ENCODE results near the gene MRPL24. TPM values are rescaled to one million over a fixed set of nuclear protein-coding genes. Genes with fewer than 3 reads are reported as not detected.
A peak's percentile ranks its signal among the peaks of the same experiment; 100 is the strongest.

MRPL24 gene
- total and polyA plus RNA-seq, 2 of the 13 experiments (the other 11 are each of a cell fraction or from before 2014, with no cell fraction given), result 38.1 to 42.9 TPM

DNA sequence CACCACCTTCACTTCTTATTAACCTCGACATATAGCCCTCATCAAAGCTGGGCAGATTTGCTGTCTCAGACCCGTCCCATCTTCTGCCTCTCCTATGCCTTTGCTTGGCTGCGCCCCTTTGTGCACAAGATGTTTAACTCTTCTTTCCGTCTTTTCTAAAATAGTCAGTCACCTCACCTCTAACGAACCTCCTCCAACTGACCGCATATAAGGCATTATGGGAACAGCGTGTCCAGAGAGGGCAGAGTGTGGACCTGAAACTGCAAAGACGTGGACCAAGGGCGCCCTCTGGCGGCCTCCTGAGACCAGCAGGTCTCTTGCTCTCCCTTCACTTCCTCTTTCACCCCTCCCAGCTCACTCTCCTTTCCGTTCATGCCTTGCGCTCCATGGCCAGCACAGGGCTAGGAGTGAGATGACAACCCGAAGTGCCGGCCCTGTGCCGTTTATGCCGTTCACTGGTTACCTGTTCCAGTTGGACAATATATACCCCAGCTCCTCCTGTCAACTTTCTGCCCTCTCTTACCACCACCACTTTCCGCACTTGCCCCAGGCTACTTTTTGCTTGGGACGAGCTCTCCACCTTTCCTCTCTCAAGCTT lies 15.1 kb downstream of the MRPL24 start (continued):
- TF ChIP-seq, protein P1, sequence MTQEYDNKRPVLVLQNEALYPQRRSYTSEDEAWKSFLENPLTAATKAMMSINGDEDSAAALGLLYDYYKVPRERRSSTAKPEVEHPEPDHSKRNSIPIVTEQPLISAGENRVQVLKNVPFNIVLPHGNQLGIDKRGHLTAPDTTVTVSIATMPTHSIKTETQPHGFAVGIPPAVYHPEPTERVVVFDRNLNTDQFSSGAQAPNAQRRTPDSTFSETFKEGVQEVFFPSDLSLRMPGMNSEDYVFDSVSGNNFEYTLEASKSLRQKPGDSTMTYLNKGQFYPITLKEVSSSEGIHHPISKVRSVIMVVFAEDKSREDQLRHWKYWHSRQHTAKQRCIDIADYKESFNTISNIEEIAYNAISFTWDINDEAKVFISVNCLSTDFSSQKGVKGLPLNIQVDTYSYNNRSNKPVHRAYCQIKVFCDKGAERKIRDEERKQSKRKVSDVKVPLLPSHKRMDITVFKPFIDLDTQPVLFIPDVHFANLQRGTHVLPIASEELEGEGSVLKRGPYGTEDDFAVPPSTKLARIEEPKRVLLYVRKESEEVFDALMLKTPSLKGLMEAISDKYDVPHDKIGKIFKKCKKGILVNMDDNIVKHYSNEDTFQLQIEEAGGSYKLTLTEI (CRISPR knock-in tag; conservative IDR thresholded peaks at IDR 0.05), result no peak
- TF ChIP-seq AGO1 (IDR thresholded peaks at IDR 0.05; ENCODE audit: low read depth, low read length, poor library complexity, severe bottlenecking) (no peak), TEAD3 (CRISPR knock-in tag; optimal IDR thresholded peaks at IDR 0.05; ENCODE audit: borderline replicate concordance) (peak; percentile 30), ZNF343 (CRISPR knock-in tag; IDR thresholded peaks at IDR 0.05) (no peak), ZNF792 (CRISPR knock-in tag; IDR thresholded peaks at IDR 0.05) (peak; percentile 59; the same call in 1 of the 2 replicates), ZNF75D (CRISPR knock-in tag; IDR thresholded peaks at IDR 0.05; ENCODE audit: borderline replicate concordance) (no peak), NFE2L2 (IDR thresholded peaks at IDR 0.05; ENCODE audit: low read length) (no peak), GATAD2A (CRISPR knock-in tag; IDR thresholded peaks at IDR 0.05) (peak; percentile 52; the same call in 1 of the 2 replicates), PPARG (CRISPR knock-in tag; conservative IDR thresholded peaks at IDR 0.05) (no peak), ARNT (IDR thresholded peaks at IDR 0.05) (no peak), KDM4B (CRISPR knock-in tag; IDR thresholded peaks at IDR 0.05) (0 out of 2 replicates have a peak, but pooled peaks have one; percentile 79), SMARCC2 (IDR thresholded peaks at IDR 0.05) (no peak)
- TF ChIP-seq, protein P2, sequence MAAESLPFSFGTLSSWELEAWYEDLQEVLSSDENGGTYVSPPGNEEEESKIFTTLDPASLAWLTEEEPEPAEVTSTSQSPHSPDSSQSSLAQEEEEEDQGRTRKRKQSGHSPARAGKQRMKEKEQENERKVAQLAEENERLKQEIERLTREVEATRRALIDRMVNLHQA (CRISPR knock-in tag; IDR thresholded peaks at IDR 0.05), result no peak
- TF ChIP-seq, protein P3, sequence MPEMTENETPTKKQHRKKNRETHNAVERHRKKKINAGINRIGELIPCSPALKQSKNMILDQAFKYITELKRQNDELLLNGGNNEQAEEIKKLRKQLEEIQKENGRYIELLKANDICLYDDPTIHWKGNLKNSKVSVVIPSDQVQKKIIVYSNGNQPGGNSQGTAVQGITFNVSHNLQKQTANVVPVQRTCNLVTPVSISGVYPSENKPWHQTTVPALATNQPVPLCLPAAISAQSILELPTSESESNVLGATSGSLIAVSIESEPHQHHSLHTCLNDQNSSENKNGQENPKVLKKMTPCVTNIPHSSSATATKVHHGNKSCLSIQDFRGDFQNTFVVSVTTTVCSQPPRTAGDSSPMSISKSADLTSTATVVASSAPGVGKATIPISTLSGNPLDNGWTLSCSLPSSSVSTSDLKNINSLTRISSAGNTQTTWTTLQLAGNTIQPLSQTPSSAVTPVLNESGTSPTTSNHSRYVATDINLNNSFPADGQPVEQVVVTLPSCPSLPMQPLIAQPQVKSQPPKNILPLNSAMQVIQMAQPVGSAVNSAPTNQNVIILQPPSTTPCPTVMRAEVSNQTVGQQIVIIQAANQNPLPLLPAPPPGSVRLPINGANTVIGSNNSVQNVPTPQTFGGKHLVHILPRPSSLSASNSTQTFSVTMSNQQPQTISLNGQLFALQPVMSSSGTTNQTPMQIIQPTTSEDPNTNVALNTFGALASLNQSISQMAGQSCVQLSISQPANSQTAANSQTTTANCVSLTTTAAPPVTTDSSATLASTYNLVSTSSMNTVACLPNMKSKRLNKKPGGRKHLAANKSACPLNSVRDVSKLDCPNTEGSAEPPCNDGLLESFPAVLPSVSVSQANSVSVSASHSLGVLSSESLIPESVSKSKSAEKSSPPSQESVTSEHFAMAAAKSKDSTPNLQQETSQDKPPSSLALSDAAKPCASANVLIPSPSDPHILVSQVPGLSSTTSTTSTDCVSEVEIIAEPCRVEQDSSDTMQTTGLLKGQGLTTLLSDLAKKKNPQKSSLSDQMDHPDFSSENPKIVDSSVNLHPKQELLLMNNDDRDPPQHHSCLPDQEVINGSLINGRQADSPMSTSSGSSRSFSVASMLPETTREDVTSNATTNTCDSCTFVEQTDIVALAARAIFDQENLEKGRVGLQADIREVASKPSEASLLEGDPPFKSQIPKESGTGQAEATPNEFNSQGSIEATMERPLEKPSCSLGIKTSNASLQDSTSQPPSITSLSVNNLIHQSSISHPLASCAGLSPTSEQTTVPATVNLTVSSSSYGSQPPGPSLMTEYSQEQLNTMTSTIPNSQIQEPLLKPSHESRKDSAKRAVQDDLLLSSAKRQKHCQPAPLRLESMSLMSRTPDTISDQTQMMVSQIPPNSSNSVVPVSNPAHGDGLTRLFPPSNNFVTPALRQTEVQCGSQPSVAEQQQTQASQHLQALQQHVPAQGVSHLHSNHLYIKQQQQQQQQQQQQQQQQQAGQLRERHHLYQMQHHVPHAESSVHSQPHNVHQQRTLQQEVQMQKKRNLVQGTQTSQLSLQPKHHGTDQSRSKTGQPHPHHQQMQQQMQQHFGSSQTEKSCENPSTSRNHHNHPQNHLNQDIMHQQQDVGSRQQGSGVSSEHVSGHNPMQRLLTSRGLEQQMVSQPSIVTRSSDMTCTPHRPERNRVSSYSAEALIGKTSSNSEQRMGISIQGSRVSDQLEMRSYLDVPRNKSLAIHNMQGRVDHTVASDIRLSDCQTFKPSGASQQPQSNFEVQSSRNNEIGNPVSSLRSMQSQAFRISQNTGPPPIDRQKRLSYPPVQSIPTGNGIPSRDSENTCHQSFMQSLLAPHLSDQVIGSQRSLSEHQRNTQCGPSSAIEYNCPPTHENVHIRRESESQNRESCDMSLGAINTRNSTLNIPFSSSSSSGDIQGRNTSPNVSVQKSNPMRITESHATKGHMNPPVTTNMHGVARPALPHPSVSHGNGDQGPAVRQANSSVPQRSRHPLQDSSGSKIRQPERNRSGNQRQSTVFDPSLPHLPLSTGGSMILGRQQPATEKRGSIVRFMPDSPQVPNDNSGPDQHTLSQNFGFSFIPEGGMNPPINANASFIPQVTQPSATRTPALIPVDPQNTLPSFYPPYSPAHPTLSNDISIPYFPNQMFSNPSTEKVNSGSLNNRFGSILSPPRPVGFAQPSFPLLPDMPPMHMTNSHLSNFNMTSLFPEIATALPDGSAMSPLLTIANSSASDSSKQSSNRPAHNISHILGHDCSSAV (CRISPR knock-in tag; IDR thresholded peaks at IDR 0.05; ENCODE audit: borderline replicate concordance), result no peak
- TF ChIP-seq, protein P4, sequence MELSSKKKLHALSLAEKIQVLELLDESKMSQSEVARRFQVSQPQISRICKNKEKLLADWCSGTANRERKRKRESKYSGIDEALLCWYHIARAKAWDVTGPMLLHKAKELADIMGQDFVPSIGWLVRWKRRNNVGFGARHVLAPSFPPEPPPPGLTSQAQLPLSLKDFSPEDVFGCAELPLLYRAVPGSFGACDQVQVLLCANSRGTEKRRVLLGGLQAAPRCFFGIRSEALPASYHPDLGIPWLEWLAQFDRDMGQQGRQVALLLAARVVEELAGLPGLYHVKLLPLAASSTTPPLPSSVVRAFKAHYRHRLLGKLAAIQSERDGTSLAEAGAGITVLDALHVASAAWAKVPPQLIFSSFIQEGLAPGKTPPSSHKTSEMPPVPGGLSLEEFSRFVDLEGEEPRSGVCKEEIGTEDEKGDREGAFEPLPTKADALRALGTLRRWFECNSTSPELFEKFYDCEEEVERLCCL (CRISPR knock-in tag; IDR thresholded peaks at IDR 0.05; ENCODE audit: borderline replicate concordance), result peak; percentile 52; the same call in 1 of the 2 replicates
- TF ChIP-seq, protein P5, sequence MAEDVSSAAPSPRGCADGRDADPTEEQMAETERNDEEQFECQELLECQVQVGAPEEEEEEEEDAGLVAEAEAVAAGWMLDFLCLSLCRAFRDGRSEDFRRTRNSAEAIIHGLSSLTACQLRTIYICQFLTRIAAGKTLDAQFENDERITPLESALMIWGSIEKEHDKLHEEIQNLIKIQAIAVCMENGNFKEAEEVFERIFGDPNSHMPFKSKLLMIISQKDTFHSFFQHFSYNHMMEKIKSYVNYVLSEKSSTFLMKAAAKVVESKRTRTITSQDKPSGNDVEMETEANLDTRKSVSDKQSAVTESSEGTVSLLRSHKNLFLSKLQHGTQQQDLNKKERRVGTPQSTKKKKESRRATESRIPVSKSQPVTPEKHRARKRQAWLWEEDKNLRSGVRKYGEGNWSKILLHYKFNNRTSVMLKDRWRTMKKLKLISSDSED (CRISPR knock-in tag; IDR thresholded peaks at IDR 0.05), result no peak

Data from HepG2 (cell line).